Peyer's patch (tissue), 4 donors: Measurements from ENCODE around the gene SLC13A5.

ENCODE experiments used
- POLR2A ChIP-seq, 2 donors: fragments of 450-650 bp; IDR thresholded peaks; one replicate each; pipeline ENCODE4 v1.5.1; 2017; ENCODE audit warnings: antibody characterized with exemption in 2 of 2, mild to moderate bottlenecking in 2 of 2, moderate library complexity in 2 of 2
- TF ChIP-seq, protein P1 (sequence below), 6 experiments: fragments of 450-650 bp in 4 of 6; fragments of 200-600 bp in 2 of 6; sonication (generic) in 1 of 6; IDR thresholded peaks; one replicate each; pipeline ENCODE4 v1.5.1; 2017 to 2019; ENCODE audit warnings: antibody characterized with exemption in 6 of 6, mild to moderate bottlenecking in 3 of 6, moderate library complexity in 1 of 6

DNA sequence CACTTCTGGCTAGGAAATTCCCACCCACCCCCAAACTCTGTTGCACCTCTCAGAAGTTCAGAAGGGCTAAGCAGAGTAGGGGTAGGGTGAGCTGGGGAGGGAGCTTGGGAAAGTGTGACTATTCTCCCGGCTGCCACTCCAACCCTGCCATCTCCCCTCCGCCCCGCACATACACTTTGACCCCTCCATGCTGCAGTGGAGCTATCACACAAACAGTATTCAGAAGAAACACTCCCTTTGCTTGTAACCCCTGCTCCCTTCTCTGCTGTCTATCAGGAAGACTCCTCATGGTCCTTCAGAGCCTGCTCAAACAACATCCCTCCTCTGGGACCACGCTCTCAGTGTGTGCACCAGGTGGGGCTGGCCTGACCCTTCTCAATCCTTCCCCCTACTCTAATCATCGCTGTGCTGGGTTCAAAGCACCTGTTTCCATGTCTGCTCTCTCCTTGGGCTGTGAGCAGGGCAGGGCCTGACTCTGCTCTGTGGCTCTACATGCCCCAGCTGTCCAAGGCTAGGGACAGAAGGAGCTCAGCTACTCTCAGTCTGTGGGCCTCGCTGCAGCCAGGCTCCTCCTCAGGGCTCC lies 8.6 kb downstream of the SLC13A5 start:
- TF ChIP-seq, protein P1, sequence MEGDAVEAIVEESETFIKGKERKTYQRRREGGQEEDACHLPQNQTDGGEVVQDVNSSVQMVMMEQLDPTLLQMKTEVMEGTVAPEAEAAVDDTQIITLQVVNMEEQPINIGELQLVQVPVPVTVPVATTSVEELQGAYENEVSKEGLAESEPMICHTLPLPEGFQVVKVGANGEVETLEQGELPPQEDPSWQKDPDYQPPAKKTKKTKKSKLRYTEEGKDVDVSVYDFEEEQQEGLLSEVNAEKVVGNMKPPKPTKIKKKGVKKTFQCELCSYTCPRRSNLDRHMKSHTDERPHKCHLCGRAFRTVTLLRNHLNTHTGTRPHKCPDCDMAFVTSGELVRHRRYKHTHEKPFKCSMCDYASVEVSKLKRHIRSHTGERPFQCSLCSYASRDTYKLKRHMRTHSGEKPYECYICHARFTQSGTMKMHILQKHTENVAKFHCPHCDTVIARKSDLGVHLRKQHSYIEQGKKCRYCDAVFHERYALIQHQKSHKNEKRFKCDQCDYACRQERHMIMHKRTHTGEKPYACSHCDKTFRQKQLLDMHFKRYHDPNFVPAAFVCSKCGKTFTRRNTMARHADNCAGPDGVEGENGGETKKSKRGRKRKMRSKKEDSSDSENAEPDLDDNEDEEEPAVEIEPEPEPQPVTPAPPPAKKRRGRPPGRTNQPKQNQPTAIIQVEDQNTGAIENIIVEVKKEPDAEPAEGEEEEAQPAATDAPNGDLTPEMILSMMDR (IDR thresholded peaks at IDR 0.05) = no peak
- TF ChIP-seq POLR2A (IDR thresholded peaks at IDR 0.05) = no peak
